Nephron (organoid): ENCODE data around the gene MRPS24.

Experiments used
- H3K27ac Mint-ChIP-seq, 3 experiments: 2 replicates each; pipeline ENCODE4 v1.8.0; 2020; ENCODE audit warnings: mixed read lengths in 3 of 3, mild to moderate bottlenecking in 2 of 3, moderate library complexity in 1 of 3
- H3K27me3 Mint-ChIP-seq: 2 replicates; pipeline ENCODE4 v1.8.0; 2021; ENCODE audit warnings: low read depth, mild to moderate bottlenecking, moderate library complexity, mixed read lengths
- H3K36me3 Mint-ChIP-seq: 2 replicates; pipeline ENCODE4 v1.8.0; 2020; ENCODE audit warnings: low read depth, mixed read lengths
- H3K4me1 Mint-ChIP-seq: 2 replicates; pipeline ENCODE4 v1.8.0; 2020; ENCODE audit warnings: mixed read lengths
- H3K4me3 Mint-ChIP-seq, 3 experiments: 2 replicates each; pipeline ENCODE4 v1.8.0; 2020; ENCODE audit warnings: mild to moderate bottlenecking in 3 of 3, mixed read lengths in 3 of 3, moderate library complexity in 2 of 3
- H3K9me3 Mint-ChIP-seq: 2 replicates; pipeline ENCODE4 v1.8.0; 2020; ENCODE audit warnings: mixed read lengths
- CTCF ChIP-seq, 3 experiments: fragments of 200-600 bp; sonication (generic); IDR thresholded peaks; one replicate each; pipeline ENCODE4 v1.5.0; 2021; ENCODE audit warnings: antibody characterized with exemption in 3 of 3; ENCODE audit not compliant: unreplicated experiment in 3 of 3

Gene MRPS24

DNA sequence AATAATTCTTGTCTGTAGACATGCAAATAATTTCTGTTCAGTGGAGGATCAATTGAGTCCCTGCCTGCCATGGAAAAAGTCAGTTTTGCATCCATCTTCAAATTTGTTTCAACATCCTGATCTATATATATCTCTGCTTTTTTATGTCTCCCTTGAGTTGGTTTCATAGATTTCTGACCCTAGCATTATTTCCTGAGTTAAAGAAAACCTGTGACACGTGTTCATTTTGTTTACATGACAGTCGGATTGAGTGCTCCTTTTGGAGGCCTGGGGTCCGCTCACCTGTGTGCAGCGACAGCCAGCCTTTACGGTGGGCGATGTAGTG lies 674 bp downstream of the MRPS24 start:
- peaks cover 26% of the 10 kb centered on the region for H3K4me1 Mint-ChIP-seq
- H3K27ac Mint-ChIP-seq, result peak overlapping the region; percentile 23 to 71 (median 66)
- H3K4me3 Mint-ChIP-seq, result peak overlapping the region; percentile 86 to 88 (median 86)
- no peak for TF ChIP-seq CTCF (IDR thresholded peaks at IDR 0.05; ENCODE audit: unreplicated experiment in 3 of 3)
- peaks cover 3% of the 10 kb centered on the region for H3K27me3 Mint-ChIP-seq
- H3K36me3 Mint-ChIP-seq, result peaks cover 19% of the 10 kb centered on the region
- no peaks in the 10 kb centered on the region for H3K9me3 Mint-ChIP-seq

- TF ChIP-seq CTCF (IDR thresholded peaks at IDR 0.05; ENCODE audit: unreplicated experiment in 3 of 3), result no peak
- Mint-ChIP-seq H3K27me3 (peaks cover 3% of the 10 kb centered on the region), H3K4me3 (peak overlapping the region; percentile 86 to 88 (median 86)), H3K9me3 (no peaks in the 10 kb centered on the region), H3K27ac (peak overlapping the region; percentile 23 to 71 (median 66)), H3K4me1 (peaks cover 26% of the 10 kb centered on the region), H3K36me3 (peaks cover 19% of the 10 kb centered on the region)
Observed at GRCh38 chr7:43868181-43868580, 1.1 kb downstream of the MRPS24 start.

GRCh38 chr7:43865277-43865676 lies 4.0 kb downstream of the MRPS24 start:
- H3K36me3 Mint-ChIP-seq, result peaks cover 19% of the 10 kb centered on the region
- peak overlapping the region; percentile 31 to 56 (median 35) for H3K4me3 Mint-ChIP-seq
- H3K4me1 Mint-ChIP-seq, result peaks cover 14% of the 10 kb centered on the region
- H3K27me3 Mint-ChIP-seq, result peaks cover 2% of the 10 kb centered on the region
- no peak for TF ChIP-seq CTCF (IDR thresholded peaks at IDR 0.05; ENCODE audit: unreplicated experiment in 3 of 3)
- H3K27ac Mint-ChIP-seq, result no peak overlapping the region
- no peaks in the 10 kb centered on the region for H3K9me3 Mint-ChIP-seq

GRCh38 chr7:43864126-43864525 lies 5.2 kb downstream of the MRPS24 start:
- H3K36me3 Mint-ChIP-seq, result peaks cover 19% of the 10 kb centered on the region
- H3K27ac Mint-ChIP-seq, result no peak overlapping the region
- no peaks in the 10 kb centered on the region for H3K27me3 Mint-ChIP-seq
- H3K4me1 Mint-ChIP-seq, result peaks cover 5% of the 10 kb centered on the region
- TF ChIP-seq CTCF (IDR thresholded peaks at IDR 0.05; ENCODE audit: unreplicated experiment in 3 of 3), result no peak
- H3K9me3 Mint-ChIP-seq, result no peaks in the 10 kb centered on the region
- H3K4me3 Mint-ChIP-seq, result no peak overlapping the region

GRCh38 chr7:43856996-43857395 lies 12.3 kb downstream of the MRPS24 start:
- H3K9me3 Mint-ChIP-seq, result no peaks in the 10 kb centered on the region
- H3K27me3 Mint-ChIP-seq, result no peaks in the 10 kb centered on the region
- H3K27ac Mint-ChIP-seq, result no peak overlapping the region
- no peaks in the 10 kb centered on the region for H3K36me3 Mint-ChIP-seq
- H3K4me1 Mint-ChIP-seq, result no peaks in the 10 kb centered on the region
- TF ChIP-seq CTCF (IDR thresholded peaks at IDR 0.05; ENCODE audit: unreplicated experiment in 3 of 3), result no peak
- H3K4me3 Mint-ChIP-seq, result no peak overlapping the region

- no peaks in the 10 kb centered on the region for H3K9me3 Mint-ChIP-seq
- no peaks in the 10 kb centered on the region for H3K36me3 Mint-ChIP-seq
- H3K27ac Mint-ChIP-seq, result no peak overlapping the region
- TF ChIP-seq CTCF (IDR thresholded peaks at IDR 0.05; ENCODE audit: unreplicated experiment in 3 of 3), result no peak
- H3K27me3 Mint-ChIP-seq, result no peaks in the 10 kb centered on the region
- H3K4me1 Mint-ChIP-seq, result no peaks in the 10 kb centered on the region
- no peak overlapping the region for H3K4me3 Mint-ChIP-seq
Observed at GRCh38 chr7:43856316-43856715, 13.0 kb downstream of the MRPS24 start.
